Thyroid gland (tissue), 4 donors: ENCODE measurements around the gene SLC6A7.

Source experiments
- CTCF ChIP-seq, 6 experiments: fragments of 200-600 bp in 3 of 6; fragments of 450-650 bp in 3 of 6; sonication (generic) in 3 of 6; IDR thresholded peaks; one replicate each; pipeline ENCODE4 v1.5.1; 2016 to 2019; ENCODE audit warnings: antibody characterized with exemption in 6 of 6, mild to moderate bottlenecking in 2 of 6, inconsistent platforms in 1 of 6, moderate library complexity in 1 of 6
- POLR2A ChIP-seq, 2 donors: fragments of 450-650 bp; IDR thresholded peaks; one replicate each; pipeline ENCODE4 v1.6.1; 2017; ENCODE audit warnings: antibody characterized with exemption in 2 of 2, mild to moderate bottlenecking in 2 of 2, moderate library complexity in 1 of 2

- TF ChIP-seq POLR2A (IDR thresholded peaks at IDR 0.05) (no peak), CTCF (IDR thresholded peaks at IDR 0.05) (no peak)
Observed at GRCh38 chr5:150236313-150236712, 46.5 kb downstream of the SLC6A7 start.
